ENCODE results near the gene MDM2.

MDM2 gene

DNA sequence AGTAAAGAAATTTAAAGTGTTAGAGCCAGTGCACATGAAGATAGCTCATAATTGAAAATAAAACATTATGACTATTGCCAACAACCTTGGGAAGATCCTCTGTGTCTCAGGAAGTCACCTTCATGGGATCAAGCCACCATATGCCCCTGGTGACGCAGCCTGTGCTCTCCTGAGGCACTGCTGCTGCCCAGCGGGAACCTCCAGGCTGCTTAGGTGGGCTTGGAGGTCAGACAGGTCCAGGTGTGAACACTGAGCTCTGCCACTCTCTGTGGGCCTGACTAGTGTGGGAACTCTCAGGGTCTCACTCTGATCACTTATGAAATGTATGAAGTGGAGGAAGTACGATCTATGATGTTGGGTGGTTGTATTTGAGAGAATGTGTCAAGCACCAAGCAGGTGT, 45.3 kb upstream of the MDM2 start:
- no peak for TF ChIP-seq TAF1 (IDR thresholded peaks at IDR 0.05; ENCODE audit: borderline replicate concordance, insufficient read depth, low read length)
- TF ChIP-seq REST (IDR thresholded peaks at IDR 0.05; ENCODE audit: insufficient read depth in 1 of 2, low read depth in 2 of 2, low read length in 2 of 2), result no peak
- no peak for TF ChIP-seq POLR2AphosphoS5 (IDR thresholded peaks at IDR 0.05; ENCODE audit: low read depth, low read length)
- no peak for TF ChIP-seq FOXP2 (optimal IDR thresholded peaks at IDR 0.05; ENCODE audit: borderline replicate concordance, extremely low read depth, extremely low read length, insufficient read depth)
- TF ChIP-seq SIN3A (IDR thresholded peaks at IDR 0.05; ENCODE audit: borderline replicate concordance, insufficient read depth, low read length), result no peak

GRCh38 chr12:68765696-68766095, 42.3 kb upstream of the MDM2 start:
- TF ChIP-seq REST (IDR thresholded peaks at IDR 0.05; ENCODE audit: insufficient read depth in 1 of 2, low read depth in 2 of 2, low read length in 2 of 2) (no peak), SIN3A (IDR thresholded peaks at IDR 0.05; ENCODE audit: borderline replicate concordance, insufficient read depth, low read length) (no peak), POLR2AphosphoS5 (IDR thresholded peaks at IDR 0.05; ENCODE audit: low read depth, low read length) (no peak), TAF1 (IDR thresholded peaks at IDR 0.05; ENCODE audit: borderline replicate concordance, insufficient read depth, low read length) (no peak), FOXP2 (optimal IDR thresholded peaks at IDR 0.05; ENCODE audit: borderline replicate concordance, extremely low read depth, extremely low read length, insufficient read depth) (no peak)

DNA sequence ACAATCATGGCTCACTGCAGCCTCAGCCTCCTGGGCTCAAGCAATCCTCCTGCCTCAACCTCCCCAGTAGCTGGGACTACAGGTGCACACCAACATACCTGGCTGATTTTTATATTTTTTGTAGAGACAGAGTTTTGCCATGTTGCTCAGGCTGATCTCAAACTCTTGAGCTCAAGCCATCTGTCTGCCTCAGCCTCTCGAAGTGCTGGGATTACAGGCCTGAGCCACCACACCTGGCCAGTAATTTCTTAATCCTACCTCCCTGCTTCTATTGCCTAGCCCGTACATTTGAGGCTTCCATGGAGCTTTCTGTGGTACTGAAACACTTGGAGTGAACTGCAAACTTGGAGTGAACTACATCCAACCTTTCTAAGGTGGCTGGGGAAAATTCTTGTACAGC, 41.3 kb upstream of the MDM2 start:
- no peak for TF ChIP-seq FOXP2 (optimal IDR thresholded peaks at IDR 0.05; ENCODE audit: borderline replicate concordance, extremely low read depth, extremely low read length, insufficient read depth)
- no peak for TF ChIP-seq TAF1 (IDR thresholded peaks at IDR 0.05; ENCODE audit: borderline replicate concordance, insufficient read depth, low read length)
- no peak for TF ChIP-seq SIN3A (IDR thresholded peaks at IDR 0.05; ENCODE audit: borderline replicate concordance, insufficient read depth, low read length)

DNA sequence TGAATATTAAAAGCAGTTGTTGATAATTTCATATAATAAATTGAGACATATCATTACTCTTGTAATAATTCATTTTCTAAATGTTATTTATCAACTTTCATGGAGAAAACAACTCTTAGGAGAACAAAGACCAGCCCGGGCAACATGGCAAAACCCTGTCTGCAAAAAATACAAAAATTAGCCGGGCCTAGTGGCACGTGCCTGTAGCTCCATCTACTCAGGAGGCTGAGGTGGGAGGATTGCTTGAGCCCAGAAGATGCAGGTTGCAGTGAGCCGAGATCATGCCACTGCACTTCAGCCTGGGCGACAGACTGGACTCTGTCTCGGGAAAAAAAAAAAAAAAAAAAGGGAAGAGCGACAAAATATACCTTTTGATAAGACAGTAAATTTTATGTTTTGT, 40.8 kb upstream of the MDM2 start:
- TF ChIP-seq POLR2AphosphoS5 (IDR thresholded peaks at IDR 0.05; ENCODE audit: low read depth, low read length) (no peak), SIN3A (IDR thresholded peaks at IDR 0.05; ENCODE audit: borderline replicate concordance, insufficient read depth, low read length) (no peak), REST (IDR thresholded peaks at IDR 0.05; ENCODE audit: insufficient read depth in 1 of 2, low read depth in 2 of 2, low read length in 2 of 2) (no peak), FOXP2 (optimal IDR thresholded peaks at IDR 0.05; ENCODE audit: borderline replicate concordance, extremely low read depth, extremely low read length, insufficient read depth) (no peak), TAF1 (IDR thresholded peaks at IDR 0.05; ENCODE audit: borderline replicate concordance, insufficient read depth, low read length) (no peak)

GRCh38 chr12:68768431-68768939, 39.5 kb upstream of the MDM2 start:
- TF ChIP-seq SIN3A (IDR thresholded peaks at IDR 0.05; ENCODE audit: borderline replicate concordance, insufficient read depth, low read length) (no peak), POLR2AphosphoS5 (IDR thresholded peaks at IDR 0.05; ENCODE audit: low read depth, low read length) (no peak), FOXP2 (optimal IDR thresholded peaks at IDR 0.05; ENCODE audit: borderline replicate concordance, extremely low read depth, extremely low read length, insufficient read depth) (no peak), REST (IDR thresholded peaks at IDR 0.05; ENCODE audit: insufficient read depth in 1 of 2, low read depth in 2 of 2, low read length in 2 of 2) (no peak), TAF1 (IDR thresholded peaks at IDR 0.05; ENCODE audit: borderline replicate concordance, insufficient read depth, low read length) (no peak)

All from PFSK-1 (cell line).